ENCODE measurements around the gene CALCA. TPM values are rescaled to one million over a fixed set of nuclear protein-coding genes. Genes with fewer than 3 reads are reported as not detected.
A peak's percentile ranks its signal among the peaks of the same experiment; 100 is the strongest.

The CALCA gene
- total RNA-seq, 2 donors from 2014 or later = not detected

DNA sequence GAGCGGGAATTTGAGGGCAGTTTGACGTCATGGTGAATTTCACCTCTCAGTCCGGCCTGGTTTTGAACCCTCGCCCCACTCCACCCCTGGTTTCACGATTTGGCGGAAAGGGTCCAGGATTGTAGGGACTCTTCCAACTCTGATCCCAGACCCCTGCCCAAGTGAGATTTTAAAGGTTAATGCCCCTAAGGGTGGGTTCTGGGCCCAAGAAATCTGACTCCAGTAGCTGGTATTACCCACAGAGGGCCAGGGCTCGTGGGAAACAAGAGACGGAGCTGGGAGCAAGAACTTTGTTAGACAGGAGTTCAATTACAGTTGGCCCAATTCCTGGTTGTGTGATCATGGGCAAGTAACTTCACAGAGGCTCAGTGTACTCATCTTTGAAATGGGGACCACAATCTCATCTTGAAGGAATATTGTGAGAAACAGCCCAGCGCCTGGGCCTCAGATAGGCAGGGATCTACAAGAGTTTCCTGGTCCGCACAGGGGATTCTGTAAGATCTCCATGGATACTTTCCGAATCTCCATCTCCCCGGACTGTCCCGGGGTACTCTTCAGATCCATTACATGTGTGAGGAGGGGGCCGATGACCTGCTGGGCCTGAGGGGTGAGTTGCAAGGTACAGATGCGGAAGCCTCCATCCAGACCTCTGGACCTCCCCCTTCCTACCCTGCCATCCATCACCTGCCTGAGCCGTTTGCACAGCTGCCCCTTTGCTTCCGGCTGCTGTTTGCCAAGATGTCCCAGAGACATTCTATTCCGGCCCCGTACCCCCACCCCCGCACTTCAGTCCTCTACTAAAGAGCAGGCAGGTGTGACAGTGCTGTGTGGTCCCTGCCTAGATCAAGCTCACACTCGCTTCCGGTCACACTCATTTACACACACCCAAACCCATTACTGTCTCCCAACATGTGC lies 687 bp upstream of the CALCA start:
- H3K4me1 Mint-ChIP-seq = peaks cover 13% of the 10 kb centered on the region
- H3K27me3 Mint-ChIP-seq = peaks cover 60% of the 10 kb centered on the region
- peak overlapping the region; percentile 67 for H3K4me3 Mint-ChIP-seq
- H3K36me3 Mint-ChIP-seq (ENCODE audit: low read depth) = no peaks in the 10 kb centered on the region
- H3K27ac Mint-ChIP-seq = no peak overlapping the region
- no peak for ATAC-seq (replicated peaks)
- no peaks in the 10 kb centered on the region for H3K9me3 Mint-ChIP-seq

DNA sequence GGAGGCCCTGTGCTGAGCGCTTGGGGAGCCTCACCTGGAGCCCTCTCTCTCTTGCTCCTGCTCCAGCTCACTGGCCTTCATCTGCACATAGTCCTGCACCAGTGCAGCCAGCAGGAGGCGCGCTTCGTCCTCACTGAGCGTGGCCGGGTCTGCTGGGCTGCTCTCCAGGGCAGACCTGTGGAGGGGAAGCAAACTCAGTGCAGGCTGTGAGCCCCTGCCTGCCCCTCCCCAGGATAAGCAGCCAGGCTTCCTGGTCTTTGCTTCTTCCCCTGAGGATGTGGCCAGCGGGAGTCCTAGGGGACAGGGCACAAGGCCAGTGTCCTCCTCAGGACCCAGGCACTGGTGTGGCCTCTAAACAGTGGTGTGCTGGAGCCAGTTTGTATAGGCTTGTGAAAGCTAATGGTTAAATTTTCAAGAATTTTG lies 2.2 kb downstream of the CALCA start:
- Mint-ChIP-seq H3K9me3 (no peaks in the 10 kb centered on the region), H3K27me3 (peaks cover 49% of the 10 kb centered on the region), H3K27ac (no peak overlapping the region), H3K36me3 (ENCODE audit: low read depth) (no peaks in the 10 kb centered on the region), H3K4me3 (no peak overlapping the region), H3K4me1 (peaks cover 13% of the 10 kb centered on the region)
- peak; percentile 62 for ATAC-seq (replicated peaks)

DNA sequence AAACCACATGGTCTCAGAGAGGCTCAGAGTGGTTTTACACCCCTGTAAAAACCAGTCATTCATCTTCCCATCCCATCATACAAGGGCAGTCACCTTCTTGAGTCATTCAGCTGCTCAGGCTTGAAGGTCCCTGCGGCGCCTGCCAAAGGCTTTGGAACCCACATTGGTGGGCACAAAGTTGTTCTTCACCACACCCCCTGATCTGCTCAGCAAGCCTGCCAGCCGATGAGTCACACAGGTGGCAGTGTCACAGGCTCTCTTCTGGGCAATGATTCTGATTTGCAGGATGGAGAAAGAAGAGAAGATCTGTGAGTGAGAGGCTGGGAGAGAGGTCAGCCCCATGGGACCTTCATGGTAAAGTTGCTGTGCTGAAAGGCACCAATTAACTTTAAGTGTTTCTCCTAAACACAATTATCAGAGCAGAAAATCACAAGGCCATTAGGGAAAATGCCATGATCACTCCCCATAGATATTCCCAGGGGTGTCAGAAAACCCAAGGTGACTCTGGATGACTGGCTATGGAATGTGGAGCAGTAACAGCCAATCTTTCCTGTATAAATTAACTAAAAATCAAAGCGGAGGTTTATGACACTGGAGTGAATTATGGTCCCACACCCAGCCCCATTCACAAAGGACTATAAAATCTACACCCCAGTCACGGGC lies 4.4 kb downstream of the CALCA start:
- H3K27ac Mint-ChIP-seq = no peak overlapping the region
- no peaks in the 10 kb centered on the region for H3K36me3 Mint-ChIP-seq (ENCODE audit: low read depth)
- peaks cover 35% of the 10 kb centered on the region for H3K27me3 Mint-ChIP-seq
- no peak for ATAC-seq (replicated peaks)
- H3K4me1 Mint-ChIP-seq = peaks cover 4% of the 10 kb centered on the region
- no peak overlapping the region for H3K4me3 Mint-ChIP-seq
- H3K9me3 Mint-ChIP-seq = no peaks in the 10 kb centered on the region

DNA sequence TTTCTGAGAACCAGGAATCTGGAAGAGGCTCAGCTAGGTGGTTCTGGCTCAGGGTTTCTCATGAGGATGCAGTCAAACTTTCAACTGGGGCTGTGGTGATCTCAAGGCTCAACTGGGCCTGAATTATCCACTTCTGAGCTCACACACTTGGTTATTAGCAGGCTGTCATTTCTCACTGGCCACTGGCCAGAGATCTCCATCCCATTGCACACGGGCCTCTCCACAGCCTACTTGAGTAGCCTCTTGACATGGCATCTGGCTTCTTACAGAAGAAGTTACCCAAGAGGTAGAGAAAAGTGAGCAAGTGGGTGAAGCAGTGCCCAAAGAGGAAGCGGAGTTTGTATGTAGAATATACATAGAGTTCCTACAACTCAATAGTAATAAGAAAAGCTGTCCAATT lies 16.0 kb downstream of the CALCA start:
- ATAC-seq (replicated peaks) = no peak
- H3K27ac Mint-ChIP-seq = no peak overlapping the region
- H3K36me3 Mint-ChIP-seq (ENCODE audit: low read depth) = no peaks in the 10 kb centered on the region
- no peak overlapping the region for H3K4me3 Mint-ChIP-seq
- H3K27me3 Mint-ChIP-seq = peaks cover 3% of the 10 kb centered on the region
- H3K9me3 Mint-ChIP-seq = no peaks in the 10 kb centered on the region
- H3K4me1 Mint-ChIP-seq = no peaks in the 10 kb centered on the region

DNA sequence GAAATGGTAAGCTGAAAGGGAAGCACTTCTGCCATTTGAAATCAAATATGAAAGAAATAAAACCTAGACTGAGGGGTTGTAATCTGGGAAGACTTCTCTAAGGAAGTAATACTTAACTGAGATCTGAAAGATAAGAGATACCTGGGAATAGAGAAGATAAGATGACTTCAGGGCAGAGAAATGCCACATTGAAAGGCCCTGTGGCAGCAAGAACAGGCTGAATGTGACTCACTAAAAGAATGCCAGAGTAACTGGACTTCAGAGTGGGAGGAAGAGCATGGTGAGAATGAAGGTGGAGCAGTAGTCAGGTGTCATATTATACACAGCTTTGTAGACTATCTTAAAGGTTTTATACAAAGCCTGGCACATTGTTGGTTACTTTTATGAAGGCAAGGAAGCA lies 17.6 kb downstream of the CALCA start:
- Mint-ChIP-seq H3K27ac (no peak overlapping the region), H3K4me1 (no peaks in the 10 kb centered on the region), H3K4me3 (no peak overlapping the region), H3K36me3 (ENCODE audit: low read depth) (no peaks in the 10 kb centered on the region), H3K9me3 (no peaks in the 10 kb centered on the region), H3K27me3 (peaks cover 3% of the 10 kb centered on the region)
- ATAC-seq (replicated peaks) = no peak

DNA sequence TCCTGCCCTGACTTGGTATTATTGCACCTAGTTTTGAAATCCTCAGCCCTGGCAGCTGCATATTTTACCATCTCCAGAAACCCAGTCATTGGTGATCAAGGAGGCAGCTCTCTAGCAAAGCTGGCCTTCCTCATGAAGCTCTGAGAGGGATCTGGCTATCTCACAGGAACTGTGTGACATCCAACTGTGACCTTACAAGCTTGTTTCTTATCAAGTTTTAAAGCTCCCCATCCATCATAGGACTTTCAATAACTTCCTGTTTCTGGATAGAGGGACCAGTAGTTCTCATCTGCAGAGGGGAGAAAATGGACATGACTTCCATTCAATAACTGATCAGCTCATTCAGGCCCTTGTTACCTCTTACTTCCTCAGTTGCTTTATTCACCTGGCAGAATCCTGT lies 18.2 kb downstream of the CALCA start:
- ATAC-seq (replicated peaks) = no peak
- Mint-ChIP-seq H3K27ac (no peak overlapping the region), H3K27me3 (peaks cover 3% of the 10 kb centered on the region), H3K9me3 (no peaks in the 10 kb centered on the region), H3K4me1 (no peaks in the 10 kb centered on the region), H3K36me3 (ENCODE audit: low read depth) (no peaks in the 10 kb centered on the region), H3K4me3 (no peak overlapping the region)

DNA sequence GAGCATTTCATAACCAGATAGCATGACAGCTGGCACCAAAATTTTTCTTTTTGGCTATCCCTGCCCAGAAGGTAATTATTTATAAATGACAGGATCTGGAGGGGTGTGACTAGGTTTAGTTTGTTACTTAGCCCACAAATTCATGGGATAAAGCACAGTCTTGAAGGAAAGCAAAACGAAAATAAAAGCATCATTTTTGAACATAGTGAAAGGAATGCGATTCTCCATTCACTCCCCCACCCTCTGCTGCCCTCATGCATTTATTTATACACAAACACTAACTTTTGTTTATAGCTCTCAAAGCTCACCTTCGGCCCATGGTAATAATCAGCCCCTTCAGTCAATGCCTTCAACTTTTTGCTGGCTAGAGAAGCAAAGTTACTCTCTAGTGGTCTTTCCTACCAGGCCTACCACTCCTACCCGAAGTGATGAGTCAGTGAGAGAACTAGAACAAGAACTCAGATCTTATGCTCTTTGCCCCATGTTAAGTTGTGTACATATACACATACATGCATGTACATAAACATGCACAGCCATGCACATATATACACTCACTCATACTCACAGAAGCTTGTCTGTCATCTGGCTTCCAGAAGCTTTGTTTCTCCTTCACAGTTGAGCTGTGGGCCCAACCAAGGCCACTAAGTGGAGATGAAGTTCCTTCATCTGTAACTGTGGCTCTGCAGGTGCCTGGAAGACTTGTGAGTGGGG lies 22.6 kb downstream of the CALCA start:
- ATAC-seq (replicated peaks) = no peak
- Mint-ChIP-seq H3K27me3 (no peaks in the 10 kb centered on the region), H3K9me3 (no peaks in the 10 kb centered on the region), H3K4me1 (no peaks in the 10 kb centered on the region), H3K4me3 (no peak overlapping the region), H3K27ac (no peak overlapping the region), H3K36me3 (ENCODE audit: low read depth) (no peaks in the 10 kb centered on the region)

DNA sequence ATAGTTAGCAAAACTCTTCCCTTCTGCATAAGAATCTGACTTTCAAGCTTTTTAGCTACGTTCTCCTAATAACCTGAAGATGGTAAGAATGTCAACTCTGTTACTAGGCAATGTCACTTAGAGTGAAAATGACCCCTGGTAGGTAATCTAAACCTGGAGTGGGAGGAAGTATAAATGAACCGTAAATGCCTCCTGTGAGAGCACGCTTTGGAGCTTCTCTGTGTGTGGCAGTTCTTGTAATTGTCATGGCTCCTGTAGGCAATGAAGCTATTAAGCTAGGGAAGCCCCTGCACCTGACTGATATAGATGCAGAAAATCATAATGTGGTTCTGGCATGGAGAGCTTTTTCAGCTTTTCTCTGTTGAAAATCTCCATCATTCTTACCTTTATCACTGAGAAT lies 29.4 kb downstream of the CALCA start:
- Mint-ChIP-seq H3K4me3 (no peak overlapping the region), H3K27me3 (no peaks in the 10 kb centered on the region), H3K4me1 (no peaks in the 10 kb centered on the region), H3K36me3 (ENCODE audit: low read depth) (no peaks in the 10 kb centered on the region), H3K27ac (no peak overlapping the region), H3K9me3 (no peaks in the 10 kb centered on the region)
- no peak for ATAC-seq (replicated peaks)

DNA sequence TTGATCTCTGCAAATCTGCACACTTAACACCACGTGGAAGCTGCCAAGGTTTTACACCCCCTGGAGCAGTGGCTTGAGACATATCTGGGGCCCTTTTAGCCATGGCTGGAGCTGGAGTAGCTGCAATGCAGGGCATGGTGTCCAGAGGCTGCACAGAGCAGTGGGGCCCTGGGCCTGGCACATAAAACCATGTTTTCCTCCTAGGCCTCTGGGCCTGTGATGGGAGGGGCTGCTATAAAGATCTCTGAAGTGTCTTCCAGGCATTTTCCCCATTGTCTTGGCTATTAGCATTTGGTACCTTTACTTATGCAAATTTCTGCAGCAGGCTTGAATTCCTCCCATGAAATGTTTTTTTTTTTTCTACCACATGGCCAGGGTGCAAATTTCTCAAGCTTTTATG lies 33.2 kb downstream of the CALCA start:
- Mint-ChIP-seq H3K27me3 (no peaks in the 10 kb centered on the region), H3K36me3 (ENCODE audit: low read depth) (no peaks in the 10 kb centered on the region), H3K9me3 (no peaks in the 10 kb centered on the region), H3K27ac (no peak overlapping the region), H3K4me3 (no peak overlapping the region), H3K4me1 (no peaks in the 10 kb centered on the region)
- no peak for ATAC-seq (replicated peaks)

DNA sequence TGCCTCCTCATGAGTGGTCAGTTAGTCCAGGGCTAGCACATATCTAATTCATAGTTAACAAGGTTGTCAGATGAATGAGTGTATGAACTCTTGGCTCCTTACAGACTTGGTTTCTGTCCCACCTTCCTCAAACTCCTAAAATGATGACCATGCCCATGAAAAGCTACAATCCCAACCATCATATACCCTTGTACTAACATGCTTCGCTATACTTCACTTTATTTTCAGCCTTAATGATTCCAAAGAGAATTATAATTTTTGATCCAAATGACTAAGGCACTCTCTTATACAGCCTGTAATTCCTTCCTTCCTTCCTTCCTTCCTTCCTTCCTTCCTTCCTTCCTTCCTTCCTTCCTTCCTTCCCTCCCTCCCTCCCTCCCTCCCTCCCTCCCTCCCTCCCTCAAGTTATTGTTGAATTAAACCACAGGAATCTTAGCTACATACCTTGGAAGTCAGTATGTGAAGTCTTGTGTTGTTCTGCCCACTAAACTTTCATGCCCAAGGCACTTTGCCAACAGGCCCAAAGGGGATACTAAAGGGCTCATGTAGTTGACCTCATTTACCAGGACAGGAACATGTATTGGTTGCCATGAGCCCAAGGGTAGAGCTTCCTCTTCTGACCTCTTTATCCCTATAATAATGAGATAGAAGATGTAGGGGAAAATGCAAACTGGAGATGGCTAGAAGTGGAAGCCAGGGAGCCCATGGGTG lies 37.4 kb downstream of the CALCA start:
- H3K36me3 Mint-ChIP-seq (ENCODE audit: low read depth) = no peaks in the 10 kb centered on the region
- H3K27me3 Mint-ChIP-seq = no peaks in the 10 kb centered on the region
- H3K27ac Mint-ChIP-seq = no peak overlapping the region
- no peaks in the 10 kb centered on the region for H3K4me1 Mint-ChIP-seq
- no peak overlapping the region for H3K4me3 Mint-ChIP-seq
- H3K9me3 Mint-ChIP-seq = no peaks in the 10 kb centered on the region
- ATAC-seq (replicated peaks) = no peak

DNA sequence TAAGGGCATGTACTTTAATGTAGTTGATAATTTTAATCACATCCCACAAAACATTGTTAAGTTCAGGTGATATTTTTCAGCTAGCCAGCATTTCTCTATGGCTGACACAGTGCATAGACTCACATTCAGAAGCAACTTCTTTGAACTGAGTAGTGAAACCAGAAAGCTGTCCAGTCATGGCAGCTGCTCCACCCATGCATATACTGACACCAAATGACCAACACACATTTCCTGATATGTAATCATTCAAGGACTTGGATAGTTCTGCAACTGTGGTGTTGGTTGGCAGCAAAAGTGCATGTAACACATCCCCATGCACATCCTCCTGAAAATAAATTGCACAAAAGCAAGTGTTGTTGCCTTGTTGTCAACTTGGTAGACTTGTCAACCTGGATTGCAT lies 39.7 kb downstream of the CALCA start:
- H3K4me3 Mint-ChIP-seq = no peak overlapping the region
- H3K4me1 Mint-ChIP-seq = no peaks in the 10 kb centered on the region
- no peaks in the 10 kb centered on the region for H3K27me3 Mint-ChIP-seq
- no peak for ATAC-seq (replicated peaks)
- no peaks in the 10 kb centered on the region for H3K9me3 Mint-ChIP-seq
- H3K36me3 Mint-ChIP-seq (ENCODE audit: low read depth) = no peaks in the 10 kb centered on the region
- no peak overlapping the region for H3K27ac Mint-ChIP-seq

DNA sequence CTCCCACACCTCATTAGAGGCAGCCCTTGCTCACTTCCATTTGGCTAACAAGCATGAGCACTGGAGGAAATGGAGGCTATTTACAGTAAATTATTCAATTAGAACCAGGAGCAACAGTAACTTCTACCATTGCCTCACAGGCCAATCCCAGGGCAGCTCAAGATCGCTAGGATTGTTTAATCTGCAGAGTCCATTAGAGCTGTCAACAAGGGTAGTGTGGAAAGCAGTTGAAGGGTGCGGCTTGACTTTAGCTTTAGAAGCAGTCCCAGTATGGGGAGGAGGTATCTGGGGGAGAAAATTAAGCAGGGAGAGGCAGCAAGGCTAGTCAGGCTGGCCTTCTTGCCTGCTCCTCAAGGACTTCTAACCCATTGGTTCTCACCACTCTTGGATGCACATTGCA lies 41.8 kb downstream of the CALCA start:
- no peak overlapping the region for H3K4me3 Mint-ChIP-seq
- no peaks in the 10 kb centered on the region for H3K36me3 Mint-ChIP-seq (ENCODE audit: low read depth)
- no peaks in the 10 kb centered on the region for H3K4me1 Mint-ChIP-seq
- H3K27ac Mint-ChIP-seq = no peak overlapping the region
- H3K27me3 Mint-ChIP-seq = no peaks in the 10 kb centered on the region
- no peak for ATAC-seq (replicated peaks)
- no peaks in the 10 kb centered on the region for H3K9me3 Mint-ChIP-seq

DNA sequence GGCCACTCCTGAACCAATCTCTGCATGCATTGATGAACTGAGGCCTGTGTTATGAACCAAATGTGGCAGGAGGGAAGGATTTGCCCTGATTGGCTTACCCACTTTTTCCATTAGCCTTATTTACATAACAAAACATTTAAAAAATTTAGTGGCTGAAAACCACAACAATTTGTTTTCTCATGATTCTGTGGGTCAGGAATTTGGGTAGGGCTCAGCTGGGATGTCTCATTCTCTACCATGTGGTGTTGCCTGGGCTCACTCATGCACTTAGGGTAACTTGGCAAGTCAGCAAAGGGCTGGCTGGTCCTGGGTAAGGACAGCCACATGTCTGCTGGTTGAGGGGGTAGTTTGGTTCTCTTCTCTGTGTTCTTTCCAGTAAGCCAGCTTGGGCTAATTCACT lies 45.0 kb downstream of the CALCA start:
- no peaks in the 10 kb centered on the region for H3K27me3 Mint-ChIP-seq
- H3K9me3 Mint-ChIP-seq = no peaks in the 10 kb centered on the region
- no peaks in the 10 kb centered on the region for H3K36me3 Mint-ChIP-seq (ENCODE audit: low read depth)
- no peak overlapping the region for H3K4me3 Mint-ChIP-seq
- no peak overlapping the region for H3K27ac Mint-ChIP-seq
- ATAC-seq (replicated peaks) = no peak
- no peaks in the 10 kb centered on the region for H3K4me1 Mint-ChIP-seq

DNA sequence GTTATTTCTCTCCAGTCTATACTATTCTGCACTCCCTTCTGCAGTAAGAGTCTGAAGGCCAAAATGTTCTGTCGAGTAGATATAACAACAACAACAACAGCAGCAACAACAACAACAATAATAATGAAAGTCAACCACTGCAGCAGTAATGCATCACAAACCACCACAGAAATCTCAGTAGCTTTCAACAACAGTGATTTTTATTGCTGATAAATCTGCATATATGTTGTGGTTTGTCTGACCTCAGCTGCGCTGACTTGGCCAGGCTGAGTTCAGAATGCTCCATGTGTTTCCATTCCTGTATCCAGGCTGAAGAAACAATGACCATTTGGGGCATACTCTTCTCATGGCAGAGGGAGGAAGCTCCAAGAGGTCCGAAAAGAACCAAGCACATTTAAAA lies 47.8 kb downstream of the CALCA start:
- Mint-ChIP-seq H3K27me3 (peaks cover 3% of the 10 kb centered on the region), H3K27ac (no peak overlapping the region)
- no peak for ATAC-seq (replicated peaks)

More for the DNA sequence above, 47.8 kb downstream of the CALCA start:
- Mint-ChIP-seq H3K36me3 (ENCODE audit: low read depth) (no peaks in the 10 kb centered on the region), H3K4me3 (no peak overlapping the region), H3K4me1 (no peaks in the 10 kb centered on the region), H3K9me3 (no peaks in the 10 kb centered on the region)
